Measurements from ENCODE around the gene MCOLN3.

GRCh38 chr1:85028151-85028550 lies 20.1 kb downstream of the MCOLN3 start:
- TF ChIP-seq EZH2 (IDR thresholded peaks at IDR 0.05; ENCODE audit: borderline replicate concordance, low read length) = no peak
- TF ChIP-seq CTCF (IDR thresholded peaks at IDR 0.05; ENCODE audit: low read length) = no peak

Measured in OCI-LY1 (cell line).